ENCODE measurements around the gene PLP1. TPM values are rescaled to one million over a fixed set of nuclear protein-coding genes. Genes with fewer than 3 reads are reported as not detected.
"Not testable (repeated sequence)": the region's sequence is repeated elsewhere in the genome, so short reads cannot be mapped to it uniquely, and the experiment has no call there.

The PLP1 gene, protein sequence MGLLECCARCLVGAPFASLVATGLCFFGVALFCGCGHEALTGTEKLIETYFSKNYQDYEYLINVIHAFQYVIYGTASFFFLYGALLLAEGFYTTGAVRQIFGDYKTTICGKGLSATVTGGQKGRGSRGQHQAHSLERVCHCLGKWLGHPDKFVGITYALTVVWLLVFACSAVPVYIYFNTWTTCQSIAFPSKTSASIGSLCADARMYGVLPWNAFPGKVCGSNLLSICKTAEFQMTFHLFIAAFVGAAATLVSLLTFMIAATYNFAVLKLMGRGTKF
- not detected for total RNA-seq

DNA sequence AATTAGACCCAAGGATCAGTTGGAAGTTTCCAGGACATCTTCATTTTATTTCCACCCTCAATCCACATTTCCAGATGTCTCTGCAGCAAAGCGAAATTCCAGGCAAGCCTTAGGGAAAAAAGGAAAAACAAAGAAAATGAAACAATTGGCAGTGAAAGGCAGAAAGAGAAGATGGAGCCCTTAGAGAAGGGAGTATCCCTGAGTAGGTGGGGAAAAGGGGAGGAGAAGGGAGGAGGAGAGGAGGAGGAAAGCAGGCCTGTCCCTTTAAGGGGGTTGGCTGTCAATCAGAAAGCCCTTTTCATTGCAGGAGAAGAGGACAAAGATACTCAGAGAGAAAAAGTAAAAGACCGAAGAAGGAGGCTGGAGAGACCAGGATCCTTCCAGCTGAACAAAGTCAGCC, at the start of gene PLP1:
Gene PLP1, plus strand, starts transcription at position 295 of the 400 bp plus-strand sequence. CDS start 156 bp downstream, outside the sequence.
- DNase-seq, result no peak

DNA sequence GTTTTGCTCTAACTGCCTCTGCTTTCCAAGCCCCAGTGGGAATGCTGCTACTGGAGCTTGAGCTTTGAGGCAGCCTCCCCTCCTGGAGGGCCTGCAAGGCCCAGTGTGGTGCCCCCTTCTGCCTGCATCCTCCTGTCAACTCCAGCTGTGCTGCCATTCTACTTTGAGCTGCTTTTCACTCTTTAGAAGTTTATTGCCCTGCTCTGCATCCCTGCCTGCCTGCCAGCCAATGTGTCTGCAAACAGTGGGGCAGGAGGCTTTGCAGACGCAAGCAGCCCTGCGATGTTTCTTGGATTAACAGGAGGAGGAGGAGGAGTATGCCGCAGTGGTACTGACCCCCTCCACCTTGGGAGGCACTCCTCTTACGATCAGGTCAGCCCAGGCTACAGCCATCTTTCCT, 49.5 kb upstream of the PLP1 start:
- DNase-seq, result no peak

DNA sequence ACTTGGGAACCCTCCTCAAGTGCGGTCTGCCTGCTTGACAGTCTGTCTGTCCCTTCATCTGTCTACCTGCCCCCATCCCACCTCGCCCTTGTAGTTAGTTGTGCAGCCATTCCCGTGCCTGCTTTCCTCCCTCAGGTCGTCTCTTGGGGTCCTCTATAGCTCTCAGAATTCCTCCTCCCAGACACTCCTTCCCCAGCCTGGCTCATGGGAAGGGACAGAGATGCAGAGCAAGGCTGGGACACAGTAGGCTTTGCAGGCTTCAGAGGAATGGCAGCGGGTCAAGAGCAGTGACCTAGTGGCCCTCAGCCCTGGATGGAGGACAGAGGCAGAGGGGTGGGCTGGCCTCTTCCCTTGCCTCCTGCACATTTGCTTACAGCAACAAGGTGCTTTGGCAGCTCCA, 47.6 kb upstream of the PLP1 start:
- DNase-seq, result no peak

DNA sequence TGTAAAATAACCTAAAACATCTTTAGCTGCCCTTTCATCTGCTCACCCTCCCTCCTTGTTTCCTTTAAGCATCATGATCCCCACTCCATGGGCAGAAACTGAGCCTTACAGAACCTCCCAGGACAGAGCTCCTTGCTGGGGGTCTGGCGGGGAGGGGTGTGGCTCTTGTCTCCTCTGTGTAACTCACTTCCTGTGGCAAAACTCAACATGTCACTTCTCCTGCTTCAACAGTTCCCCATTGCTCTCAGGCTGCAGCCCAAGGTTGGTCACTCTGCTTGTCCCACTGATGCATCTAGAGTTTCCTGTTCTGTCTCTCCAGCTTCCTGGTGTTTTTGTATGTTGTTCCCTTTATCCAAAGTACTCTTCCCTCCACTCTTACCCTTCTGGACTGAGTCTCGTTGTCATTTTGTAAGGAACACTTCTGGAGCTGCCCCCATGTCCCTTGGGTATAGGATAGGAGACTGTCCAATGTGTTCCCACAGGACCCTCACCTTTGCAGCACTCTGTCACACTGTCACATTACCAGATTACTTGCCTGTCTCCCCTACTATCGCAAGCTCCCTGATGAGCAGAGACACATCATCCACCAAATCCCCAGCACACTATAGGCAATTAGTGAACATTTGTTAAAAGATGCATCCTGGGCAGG, 46.4 kb upstream of the PLP1 start:
- DNase-seq, result no peak

DNA sequence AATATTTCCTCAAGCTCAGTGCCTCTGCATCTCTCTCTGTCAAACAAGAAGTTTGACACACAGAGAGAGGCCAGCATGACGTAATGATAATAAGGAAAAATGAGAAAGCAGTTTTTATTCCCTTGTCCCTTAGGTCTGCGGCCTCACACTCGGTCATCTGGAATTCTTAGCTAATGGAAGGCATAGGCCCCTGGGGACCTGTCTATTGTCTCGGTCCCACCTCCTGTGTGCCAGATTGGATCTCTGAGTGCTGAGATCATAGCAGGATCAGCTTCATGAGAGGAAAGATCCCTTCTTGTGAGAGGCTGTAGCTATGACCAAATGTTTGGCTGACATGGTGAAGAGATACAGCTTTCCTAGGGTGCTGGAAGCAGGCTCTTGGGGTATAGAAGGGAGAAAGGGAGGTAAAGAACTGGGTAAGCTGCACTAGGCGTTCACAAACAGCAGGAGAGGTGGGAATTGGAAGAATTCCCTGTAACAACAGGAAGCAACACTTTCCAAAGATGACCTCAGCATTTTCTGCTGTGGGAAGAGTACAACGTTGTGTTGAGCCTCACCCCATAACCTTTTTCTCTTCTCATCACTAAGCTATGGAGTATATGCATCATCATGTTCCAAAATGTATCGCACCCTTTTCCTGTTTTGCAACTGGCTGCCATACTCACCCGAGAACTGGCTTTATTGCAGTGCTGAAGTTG, 45.7 kb upstream of the PLP1 start:
- DNase-seq, result no peak

DNA sequence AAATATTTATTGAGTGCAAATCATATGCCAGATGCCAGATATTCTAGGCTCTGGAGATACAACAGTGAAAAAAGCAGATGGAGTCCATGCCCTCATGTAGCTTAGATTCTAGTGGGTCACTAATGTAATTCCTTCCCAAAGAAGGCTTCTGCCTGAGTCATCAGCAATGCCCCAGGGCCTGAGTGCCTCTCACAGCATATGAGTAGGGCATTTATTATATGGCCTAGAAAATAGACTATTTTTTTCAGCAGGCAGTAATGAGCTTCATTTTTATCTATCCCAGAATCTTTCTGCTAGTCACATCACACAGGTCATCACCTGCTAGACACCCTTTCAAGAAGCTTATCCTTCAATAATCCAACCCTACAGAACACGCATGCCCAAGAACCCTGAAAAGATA, 43.6 kb upstream of the PLP1 start:
- no peak for DNase-seq

DNA sequence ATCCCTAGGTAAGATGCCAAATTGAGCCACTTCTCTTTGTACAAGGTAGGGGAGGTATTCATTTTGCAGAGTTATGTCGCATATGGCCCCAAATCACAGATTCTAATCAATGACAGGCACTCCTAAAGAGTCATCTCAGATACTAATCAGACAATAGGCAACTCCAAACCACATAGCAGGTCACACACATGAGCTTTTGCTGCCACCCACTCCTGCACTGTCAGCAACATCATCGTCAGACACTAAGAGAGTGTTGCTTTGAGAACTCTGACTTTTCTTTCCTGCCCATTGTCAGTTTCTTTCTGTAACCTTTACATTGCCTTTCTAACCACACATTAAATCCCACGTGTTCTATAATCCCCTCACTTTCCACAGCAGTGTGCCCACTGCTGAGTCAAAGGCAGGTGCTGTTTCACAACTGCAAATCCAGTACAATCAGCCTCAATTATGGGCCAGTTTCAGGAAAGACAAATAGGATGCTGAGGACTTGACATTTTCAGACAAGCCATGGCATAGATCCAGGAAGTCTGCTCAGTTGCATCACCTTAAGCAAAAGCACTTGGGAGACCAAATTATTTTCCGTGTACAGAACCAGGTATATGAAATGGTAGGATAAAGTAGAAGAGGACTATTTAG, 42.4 kb upstream of the PLP1 start:
- no peak for DNase-seq

DNA sequence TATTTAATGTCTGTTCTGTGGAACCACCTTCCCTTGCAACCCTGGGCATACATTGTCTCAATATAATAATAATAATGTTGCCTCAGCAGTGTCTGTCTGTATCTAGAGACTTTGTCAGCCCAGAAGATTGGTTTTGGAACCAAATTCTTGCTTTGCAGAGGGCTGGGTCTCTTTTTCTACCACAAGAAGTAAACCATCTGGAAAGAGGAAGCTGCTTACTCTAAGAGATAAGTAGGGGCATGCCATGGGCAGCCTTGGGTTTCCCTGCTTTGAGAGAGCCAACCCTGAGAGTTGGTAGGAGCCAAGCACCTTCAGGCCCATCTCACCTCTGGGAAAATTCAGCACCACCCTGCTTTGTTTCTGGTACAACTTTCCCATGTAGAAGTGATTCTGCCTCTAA, 38.9 kb upstream of the PLP1 start:
- DNase-seq, result no peak

DNA sequence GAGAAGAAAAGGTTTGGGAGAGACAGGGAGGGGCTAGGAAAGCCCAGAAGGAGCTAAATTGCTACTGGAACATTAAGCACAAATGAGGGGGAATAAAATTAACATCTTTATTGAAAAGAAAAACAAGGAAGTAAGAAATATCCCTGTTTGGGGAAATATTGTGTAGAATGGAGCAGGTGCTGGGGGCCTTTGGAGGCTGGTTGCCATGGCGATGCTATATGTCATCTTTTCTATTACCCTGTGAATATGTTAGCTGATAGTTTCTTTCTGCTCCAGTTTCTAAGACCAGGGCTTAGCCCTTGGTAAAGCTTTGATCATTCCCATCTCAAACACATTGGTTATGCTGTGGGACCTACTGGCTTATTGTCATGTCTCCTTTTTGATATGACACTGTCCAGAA, 37.2 kb upstream of the PLP1 start:
- DNase-seq, result no peak

DNA sequence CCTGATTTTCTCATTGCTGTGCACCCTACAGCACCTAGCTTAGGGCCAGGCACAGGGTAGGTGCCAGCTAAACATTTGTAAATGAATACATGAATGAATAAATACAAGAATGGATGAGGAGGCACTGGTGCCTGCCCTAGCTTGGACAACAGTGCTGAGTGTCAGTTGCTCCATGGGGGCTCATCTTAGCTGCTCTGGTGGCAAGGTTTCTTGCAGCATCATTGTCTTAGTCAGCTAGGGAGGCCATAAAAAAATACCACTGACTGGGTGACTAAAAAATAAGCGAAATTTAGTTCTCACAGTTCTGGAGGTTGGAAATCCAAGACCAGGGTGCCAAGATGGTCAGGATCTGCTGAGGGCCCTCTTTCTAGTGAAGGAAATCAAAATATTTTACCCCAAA, 34.8 kb upstream of the PLP1 start:
- DNase-seq, result no peak

DNA sequence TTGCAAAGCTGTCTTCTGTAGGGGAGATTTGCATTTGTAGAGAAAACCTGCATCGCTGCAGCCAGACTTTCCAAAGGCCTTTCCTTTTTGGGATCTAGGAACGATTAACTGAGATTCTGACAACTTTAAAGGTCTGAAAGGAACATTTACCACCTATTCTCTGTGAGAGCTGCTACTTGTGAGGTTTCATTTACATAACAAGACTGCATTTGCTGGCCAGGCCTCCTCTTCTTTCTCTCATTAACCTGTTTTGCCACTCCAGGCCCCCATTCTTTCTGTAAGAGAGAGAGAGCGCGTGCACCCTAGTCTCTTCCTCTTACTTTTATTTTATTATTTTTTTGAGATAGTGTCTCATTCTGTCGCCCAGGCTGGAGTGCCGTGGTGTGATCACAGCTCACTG, 34.3 kb upstream of the PLP1 start:
- DNase-seq, result no peak

DNA sequence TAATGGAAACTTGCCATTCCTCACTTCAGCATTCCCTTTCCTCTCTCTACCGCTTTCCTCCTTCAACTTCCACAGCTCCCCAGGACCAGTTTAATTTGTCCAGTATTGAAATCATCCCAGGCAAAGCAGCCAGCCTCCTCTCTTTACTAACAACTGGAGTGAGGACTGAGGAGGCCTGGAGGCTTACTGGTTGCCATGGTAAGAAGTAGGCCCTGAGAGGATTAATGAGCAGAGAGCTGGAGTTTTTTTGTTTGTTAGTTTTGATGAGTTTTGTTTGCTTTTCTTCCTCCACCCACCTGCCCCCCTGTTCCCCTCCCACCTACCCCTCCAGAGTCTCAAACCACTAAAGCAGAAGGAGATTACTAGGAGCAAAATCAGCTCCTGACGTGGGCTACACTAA, 29.5 kb upstream of the PLP1 start:
- no peak for DNase-seq

DNA sequence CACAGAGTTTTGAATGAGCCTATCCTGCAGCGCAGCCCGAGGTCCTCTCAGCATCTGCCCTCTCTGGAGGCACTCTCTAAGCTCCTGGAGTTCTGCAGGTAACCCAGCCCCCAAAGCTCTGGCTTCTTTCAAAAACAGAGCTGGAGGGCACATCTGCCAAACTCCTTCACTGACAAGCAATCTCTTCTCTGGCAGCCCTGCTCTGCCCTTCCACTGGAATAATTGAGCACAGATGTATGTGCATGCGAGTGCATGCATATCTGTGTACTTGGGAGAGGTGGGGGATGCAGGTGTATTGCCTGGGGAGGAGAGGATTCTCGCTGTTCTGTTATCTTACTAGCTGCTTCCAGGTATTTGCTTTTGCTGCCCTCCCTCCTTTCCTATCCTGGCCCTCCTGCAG, 22.2 kb upstream of the PLP1 start:
- no peak for DNase-seq

DNA sequence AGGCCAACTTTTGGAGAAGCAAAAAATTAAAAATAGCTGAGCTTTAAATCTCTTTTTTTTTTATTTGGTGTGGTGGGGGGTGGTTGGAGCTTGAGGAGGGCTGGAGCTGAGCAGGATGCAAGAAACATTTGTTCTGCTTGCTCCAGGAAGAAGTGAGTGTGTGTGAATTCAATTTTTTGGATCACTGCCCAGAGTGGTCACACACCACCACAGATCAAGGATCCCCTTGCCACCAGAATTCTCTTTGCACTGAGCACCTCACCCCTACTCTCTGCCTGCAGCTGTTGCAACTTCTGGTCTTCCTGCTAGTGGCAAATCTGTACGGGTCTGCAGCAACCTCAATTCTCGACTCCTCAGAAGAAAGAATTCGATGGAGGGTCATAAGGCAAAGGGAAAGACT, 19.9 kb upstream of the PLP1 start:
- DNase-seq, result no peak

DNA sequence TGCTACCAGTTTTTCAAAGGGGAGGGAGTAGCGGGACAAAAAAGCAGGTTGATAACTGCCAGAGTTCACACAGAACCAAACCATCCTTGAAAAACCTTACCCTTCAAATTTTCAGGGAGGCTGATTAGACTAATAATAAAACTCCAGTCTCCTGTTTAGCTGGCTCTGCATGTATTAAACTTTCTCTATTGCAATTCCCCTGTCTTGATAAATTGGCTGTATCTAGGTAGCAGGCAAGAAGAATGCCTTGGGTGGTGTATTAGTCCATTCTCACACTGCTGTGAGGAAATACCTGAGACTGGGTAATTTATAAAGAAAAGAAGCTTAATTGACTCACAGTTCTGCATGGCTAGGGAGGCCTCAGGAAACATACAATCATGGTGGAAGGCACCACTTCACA, 18.1 kb upstream of the PLP1 start:
- no peak for DNase-seq

DNA sequence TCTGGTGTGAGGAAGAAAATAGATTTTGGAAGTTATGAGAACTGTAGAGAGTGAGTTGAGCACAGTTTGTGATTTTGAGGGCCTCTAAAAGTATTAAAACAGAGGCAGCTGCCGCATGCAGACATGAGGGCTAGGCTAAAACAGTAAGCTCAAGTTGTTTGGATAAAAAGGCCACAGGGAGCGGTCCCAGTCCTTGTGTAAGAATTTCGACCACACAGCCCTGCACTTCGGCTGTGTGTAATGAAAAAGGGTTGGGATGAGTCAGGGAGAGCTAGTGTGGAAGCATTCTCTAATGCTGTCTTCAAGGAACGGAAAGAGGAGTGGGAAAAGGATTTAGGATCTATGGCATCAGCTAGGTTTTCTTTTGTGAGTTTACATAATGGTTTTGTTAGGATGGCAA, 13.1 kb upstream of the PLP1 start:
- DNase-seq, result not testable (repeated sequence)

DNA sequence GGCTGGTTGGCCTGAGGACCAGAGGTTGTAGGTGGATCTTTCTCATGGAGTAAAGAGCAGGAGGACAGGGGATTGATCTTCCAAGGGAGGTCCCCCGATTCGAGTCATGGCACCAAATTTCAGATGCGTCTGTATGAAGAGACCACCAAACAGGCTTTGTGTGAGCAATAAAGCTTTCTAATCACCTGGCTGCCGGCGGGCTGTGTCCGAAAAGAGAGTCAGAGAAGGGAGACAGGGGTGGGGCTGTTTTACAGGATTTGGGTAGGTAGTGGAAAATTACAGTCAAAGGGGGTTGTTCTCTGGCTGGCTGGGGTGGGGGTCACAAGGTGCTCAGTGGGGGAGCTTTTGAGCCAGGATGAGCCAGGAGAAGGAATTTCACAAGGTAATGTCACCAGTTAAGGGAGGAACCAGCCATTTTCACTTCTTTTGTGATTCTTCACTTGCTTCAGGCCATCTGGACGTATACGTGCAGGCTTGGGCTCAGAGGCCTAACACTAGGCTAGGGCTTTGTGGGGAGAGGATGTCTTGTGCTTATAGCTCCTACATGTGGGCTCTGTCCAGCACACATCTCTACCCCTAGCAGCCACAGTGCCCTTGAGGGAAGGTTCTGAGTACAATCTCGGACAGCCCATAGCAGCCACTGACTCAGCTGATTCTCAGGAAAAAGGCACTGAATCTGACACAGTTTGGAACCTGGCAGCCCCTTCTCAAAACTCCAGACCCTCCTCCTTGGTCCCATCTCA, 9.7 kb upstream of the PLP1 start:
- not testable (repeated sequence) for DNase-seq

DNA sequence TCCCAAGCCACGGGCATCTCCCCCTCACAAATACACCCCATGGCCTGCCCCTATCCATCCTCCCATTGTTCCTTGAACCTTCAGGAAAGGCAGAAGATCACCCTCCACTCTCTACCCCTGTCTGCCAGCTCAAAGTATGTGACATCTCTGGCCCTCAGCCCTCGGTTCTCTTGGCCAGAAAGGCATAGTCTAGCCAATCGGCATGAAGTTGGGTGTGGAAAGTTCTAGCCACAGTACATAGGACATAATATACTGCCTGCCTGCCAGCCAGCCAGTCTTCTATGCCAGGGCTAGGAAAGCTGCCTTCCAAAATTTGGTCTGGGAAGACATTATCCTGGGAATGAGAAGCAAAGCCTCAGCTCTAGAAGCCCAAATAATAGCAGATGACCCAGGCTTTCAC, 3.2 kb upstream of the PLP1 start:
- no peak for DNase-seq

DNA sequence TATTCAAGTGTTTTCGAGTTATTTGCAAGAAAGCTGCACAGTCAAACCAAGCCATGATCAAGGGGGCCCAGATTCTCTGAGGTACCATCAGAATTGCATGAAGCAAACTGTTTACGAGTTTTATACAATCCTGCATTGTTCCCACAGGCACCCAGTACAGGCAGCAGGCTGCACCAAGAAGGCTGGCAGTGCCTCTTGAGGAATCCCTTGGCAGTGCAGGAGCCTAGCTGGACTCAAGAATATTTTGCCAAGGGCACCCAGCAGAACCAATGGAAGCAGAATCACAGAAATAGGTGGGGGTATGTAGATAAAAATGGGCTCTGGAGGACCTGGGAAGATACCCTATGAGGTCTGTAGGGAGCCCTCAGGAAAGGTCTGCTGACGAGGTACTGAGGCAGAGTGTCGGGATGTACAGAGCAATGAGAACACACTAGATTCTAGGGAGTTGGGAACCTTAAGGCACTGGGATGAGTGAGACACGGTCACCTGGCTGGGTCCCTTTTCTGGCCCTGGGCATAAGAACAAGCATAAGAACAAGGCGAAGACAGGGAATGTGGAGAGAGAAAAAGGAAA, 2.5 kb upstream of the PLP1 start:
- DNase-seq, result no peak

DNA sequence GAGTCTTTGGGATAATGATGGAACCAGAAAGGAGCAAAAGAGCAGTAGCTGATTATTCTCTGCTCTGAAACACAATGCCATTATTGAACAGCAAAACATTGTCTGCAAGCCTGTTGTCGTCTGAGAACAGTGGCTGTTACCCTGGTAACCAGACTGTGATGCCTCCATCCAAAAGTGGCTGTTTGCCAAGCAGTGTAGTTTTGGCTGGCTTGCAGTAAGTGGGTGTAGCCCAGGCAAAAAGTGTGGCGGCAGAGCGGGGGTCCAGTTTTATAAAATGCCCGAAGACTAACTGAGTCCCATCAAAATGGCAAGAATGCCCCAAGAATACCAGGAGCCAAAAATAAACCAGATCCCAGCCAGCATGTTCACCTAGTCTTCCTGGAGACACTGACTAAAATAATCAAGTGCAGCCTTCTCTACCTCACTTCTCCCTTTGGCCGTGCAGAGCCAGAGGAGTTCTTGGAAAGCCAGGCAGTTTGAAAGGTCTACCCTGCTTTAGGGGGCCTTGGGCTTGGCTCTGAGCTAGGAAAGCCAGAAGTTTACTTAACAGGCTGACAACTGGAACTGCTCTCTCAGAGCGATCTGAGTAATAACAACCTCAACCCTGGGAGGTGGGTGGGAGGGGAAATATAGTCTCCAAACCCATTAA, 2.6 kb downstream of the PLP1 start:
- DNase-seq, result no peak

DNA sequence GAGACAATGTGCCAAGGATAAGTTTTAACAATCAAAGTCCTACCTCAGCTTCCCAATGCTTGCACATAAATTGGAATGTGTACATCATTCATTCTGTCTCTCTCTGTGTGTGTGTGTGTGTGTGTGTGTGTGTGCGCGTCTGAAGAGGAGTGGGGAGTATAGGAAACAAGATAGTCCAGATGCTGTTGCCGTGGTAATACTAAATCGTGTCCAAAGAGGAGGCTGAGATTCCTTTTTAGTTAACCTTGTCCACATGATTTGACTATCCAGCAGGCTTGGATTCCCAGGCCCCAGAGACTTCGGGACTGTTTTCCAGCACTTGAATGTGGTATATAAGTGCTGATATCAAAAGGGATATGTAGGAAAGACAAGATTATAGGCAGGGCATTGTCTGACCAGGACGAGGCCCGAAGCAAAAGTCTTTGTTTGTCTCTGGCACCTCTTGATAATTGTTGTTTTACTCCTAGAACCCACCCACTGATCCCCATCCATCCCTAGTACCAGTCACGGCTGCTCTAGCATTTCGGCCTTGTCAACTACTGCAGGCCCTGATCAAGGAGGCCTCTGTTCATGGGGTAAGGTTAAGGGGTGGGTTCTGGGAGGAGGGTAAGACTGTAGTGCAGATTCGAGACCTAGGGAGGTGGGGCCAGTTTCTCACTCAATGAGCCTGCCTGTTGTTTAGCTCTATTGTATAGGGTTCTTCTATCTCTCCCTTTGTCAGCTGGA, 3.9 kb downstream of the PLP1 start:
- DNase-seq, result no peak

DNA sequence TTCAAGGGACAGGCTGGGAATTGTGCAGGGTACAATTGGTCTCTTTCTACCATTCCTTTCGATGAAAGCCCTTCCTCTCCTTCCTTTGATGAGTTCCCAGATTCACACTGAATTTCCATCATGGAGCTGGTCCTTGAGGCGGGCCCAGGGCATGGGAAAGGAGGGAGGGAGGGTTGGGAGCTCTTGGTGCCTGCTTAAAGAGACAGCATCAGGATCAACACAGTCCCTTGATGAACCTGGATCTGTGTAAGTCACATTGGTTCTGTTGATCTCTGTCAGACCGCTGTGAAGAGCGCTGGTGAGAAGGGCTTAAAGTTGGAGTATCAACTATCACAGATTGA, 4.4 kb downstream of the PLP1 start:
- DNase-seq, result no peak

Measured in effector CD4-positive, alpha-beta T cell (primary cell).